H1 (cell line): ENCODE measurements around the gene MAML3. TPM values are rescaled to one million over a fixed set of nuclear protein-coding genes. Genes with fewer than 3 reads are reported as not detected.

Experiments used
- ATF3 ChIP-seq: IDR thresholded peaks from 2 replicates; pipeline ENCODE4 v1.6.1; 2011; ENCODE audit warnings: low read depth, mild to moderate bottlenecking, low read length; ENCODE audit not compliant: insufficient read depth
- E2F6 ChIP-seq: IDR thresholded peaks from 2 replicates; pipeline ENCODE4 v1.6.1; 2012; ENCODE audit warnings: inconsistent platforms
- FOSL1 ChIP-seq: IDR thresholded peaks from 2 replicates; pipeline ENCODE4 v1.6.1; 2011; ENCODE audit warnings: mild to moderate bottlenecking, low read depth, low read length, moderate library complexity; ENCODE audit not compliant: insufficient read depth
- MAFK ChIP-seq: IDR thresholded peaks from 2 replicates; pipeline ENCODE4 v1.6.1; 2012; ENCODE audit warnings: low read depth, mild to moderate bottlenecking, improper control_type of control experiment, low read length
- SP1 ChIP-seq: IDR thresholded peaks from 2 replicates; pipeline ENCODE4 v1.6.1; 2011; ENCODE audit warnings: low read depth, low read length
- polyA plus RNA-seq, 7 experiments: library from polyadenylated mRNA; depleted of rRNA in 3 of 7; stranded (reverse) in 5 of 7; unstranded in 2 of 7; fragments of >200 nt in 5 of 7; fragments of 200-250 nt in 2 of 7; gene quantifications; 1 replicate in 5 of 7; 2 replicates in 1 of 7; 4 replicates in 1 of 7; pipeline versions ENCODE4 v1.2.1 to v1.2.3, GENCODE V29; 2011 to 2013; ENCODE audit warnings: missing spikeins in 2 of 7, mixed read lengths in 2 of 7
- total RNA-seq: library from RNA; stranded (reverse); fragmentation: NEBNext Ultra II Directional; extraction: Animal tissue kit (Norgen Biotek cat#: 25700); gene quantifications from 2 replicates; pipeline ENCODE4 v1.2.1, GENCODE V29; 2021

Gene MAML3
- total and polyA plus RNA-seq, 2 of the 8 experiments (the other 6 are each of a cell fraction or from before 2014, with no cell fraction given), result 2.1 to 5.7 TPM

GRCh38 chr4:140185412-140186081 is 31.6 kb upstream of the MAML3 start (continued):
- no peak for TF ChIP-seq ATF3
- no peak for TF ChIP-seq MAFK
- TF ChIP-seq E2F6, result no peak
- TF ChIP-seq FOSL1, result no peak
- no peak for TF ChIP-seq SP1
- TF ChIP-seq, all 59 proteins: peak for 0
